ENCODE measurements around the gene HSF4. TPM values are rescaled to one million over a fixed set of nuclear protein-coding genes. Genes with fewer than 3 reads are reported as not detected.

Gene HSF4
- total RNA-seq, 1 donor from 2014 or later, result 5.7 TPM

DNA sequence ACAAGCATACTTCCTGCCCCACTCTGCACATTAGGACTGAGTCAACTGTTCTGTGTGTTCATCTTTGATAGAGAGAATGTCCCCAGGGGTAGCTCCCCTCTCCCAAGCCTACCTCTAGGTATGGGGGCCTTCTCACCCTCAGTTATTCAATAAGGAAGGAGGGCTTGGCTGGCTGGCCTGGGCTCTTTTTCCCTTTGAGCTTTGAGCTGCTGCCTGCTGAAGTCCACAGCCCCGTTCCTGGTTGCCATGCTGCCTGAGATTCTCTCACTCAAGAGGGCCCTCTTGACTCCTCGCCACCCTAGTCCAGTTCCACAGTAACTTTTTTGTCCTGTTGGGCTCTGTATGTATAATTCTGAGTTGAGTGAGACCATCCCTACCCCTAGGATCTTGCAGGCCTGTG lies 18.8 kb upstream of the HSF4 start:
- no peaks in the 10 kb centered on the region for H3K4me1 Mint-ChIP-seq (ENCODE audit: unreplicated experiment)

DNA sequence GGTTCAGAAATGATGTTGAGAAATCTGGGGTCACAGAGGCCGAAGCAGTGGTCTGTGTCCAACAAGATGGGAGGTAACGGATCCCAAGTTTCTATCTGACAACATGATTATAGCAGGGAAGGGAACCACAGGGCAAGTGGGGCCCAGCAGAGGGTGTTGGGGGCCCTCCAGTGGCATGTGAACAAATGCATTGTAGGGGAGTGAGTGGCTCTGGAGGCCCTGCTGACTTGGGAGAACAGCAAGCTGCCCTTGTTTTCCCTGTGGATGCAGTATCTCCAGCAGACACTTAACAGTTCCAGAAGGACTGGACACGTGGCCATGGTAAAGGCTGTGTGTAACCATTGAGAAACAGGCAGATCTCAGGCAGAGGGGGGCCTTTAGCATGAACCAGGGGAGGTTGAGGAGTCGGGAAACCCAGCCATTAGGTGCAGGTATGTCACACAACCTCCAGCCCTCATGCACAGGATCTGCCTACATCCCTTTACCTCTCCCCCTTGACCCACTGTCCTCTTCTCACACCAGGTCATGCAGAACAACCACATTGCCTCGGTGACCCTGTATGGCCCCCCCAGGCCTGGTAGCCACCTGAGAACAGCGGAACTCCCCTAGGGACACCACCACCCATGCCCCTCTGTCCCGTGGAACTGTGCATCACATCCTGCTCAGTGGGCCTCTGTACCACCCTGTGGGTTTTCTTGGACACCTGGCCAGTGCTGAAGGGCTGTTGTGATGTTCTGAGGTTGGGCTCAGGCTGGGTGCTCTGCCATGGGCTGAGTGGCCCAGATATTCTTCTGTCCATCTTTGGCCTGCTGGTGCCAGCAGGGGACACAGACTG lies 17.8 kb upstream of the HSF4 start:
- Mint-ChIP-seq H3K27ac (ENCODE audit: unreplicated experiment) (no peak overlapping the region), H3K4me3 (ENCODE audit: unreplicated experiment) (no peak overlapping the region), H3K27me3 (ENCODE audit: unreplicated experiment) (peaks cover 27% of the 10 kb centered on the region), H3K36me3 (ENCODE audit: low read depth, unreplicated experiment) (peaks cover 22% of the 10 kb centered on the region), H3K4me1 (ENCODE audit: unreplicated experiment) (no peaks in the 10 kb centered on the region), H3K9me3 (ENCODE audit: unreplicated experiment) (no peaks in the 10 kb centered on the region)
- TF ChIP-seq CTCF (IDR thresholded peaks at IDR 0.05; ENCODE audit: unreplicated experiment), result no peak
- no peak for DNase-seq (ENCODE audit: low spot score)

More for the DNA sequence above, 18.8 kb upstream of the HSF4 start:
- no peak overlapping the region for H3K27ac Mint-ChIP-seq (ENCODE audit: unreplicated experiment)
- peaks cover 29% of the 10 kb centered on the region for H3K36me3 Mint-ChIP-seq (ENCODE audit: low read depth, unreplicated experiment)
- no peak overlapping the region for H3K4me3 Mint-ChIP-seq (ENCODE audit: unreplicated experiment)
- no peak for DNase-seq (ENCODE audit: low spot score)
- H3K9me3 Mint-ChIP-seq (ENCODE audit: unreplicated experiment), result no peaks in the 10 kb centered on the region
- H3K27me3 Mint-ChIP-seq (ENCODE audit: unreplicated experiment), result peaks cover 19% of the 10 kb centered on the region
- TF ChIP-seq CTCF (IDR thresholded peaks at IDR 0.05; ENCODE audit: unreplicated experiment), result no peak

- DNase-seq (ENCODE audit: low spot score), result no peak
- Mint-ChIP-seq H3K27ac (ENCODE audit: unreplicated experiment) (no peak overlapping the region), H3K9me3 (ENCODE audit: unreplicated experiment) (no peaks in the 10 kb centered on the region), H3K27me3 (ENCODE audit: unreplicated experiment) (peaks cover 33% of the 10 kb centered on the region), H3K36me3 (ENCODE audit: low read depth, unreplicated experiment) (peaks cover 17% of the 10 kb centered on the region), H3K4me1 (ENCODE audit: unreplicated experiment) (no peaks in the 10 kb centered on the region), H3K4me3 (ENCODE audit: unreplicated experiment) (no peak overlapping the region)
- TF ChIP-seq CTCF (IDR thresholded peaks at IDR 0.05; ENCODE audit: unreplicated experiment), result no peak
Measured at GRCh38 chr16:67147437-67148140, 17.0 kb upstream of the HSF4 start.

- no peaks in the 10 kb centered on the region for H3K9me3 Mint-ChIP-seq (ENCODE audit: unreplicated experiment)
- peak overlapping the region; percentile 51 for H3K4me3 Mint-ChIP-seq (ENCODE audit: unreplicated experiment)
- H3K36me3 Mint-ChIP-seq (ENCODE audit: low read depth, unreplicated experiment), result peaks cover 17% of the 10 kb centered on the region
- H3K27me3 Mint-ChIP-seq (ENCODE audit: unreplicated experiment), result peaks cover 34% of the 10 kb centered on the region
- no peak for DNase-seq (ENCODE audit: low spot score)
- no peaks in the 10 kb centered on the region for H3K4me1 Mint-ChIP-seq (ENCODE audit: unreplicated experiment)
- no peak for TF ChIP-seq CTCF (IDR thresholded peaks at IDR 0.05; ENCODE audit: unreplicated experiment)
- H3K27ac Mint-ChIP-seq (ENCODE audit: unreplicated experiment), result peak overlapping the region; percentile 75
Measured at GRCh38 chr16:67148221-67148620, 16.3 kb upstream of the HSF4 start.

Measured in endothelial cell (in vitro differentiated cells).